Cardiac fibroblast (primary cell): ENCODE data around the gene SOAT1.
"Not testable (repeated sequence)": the region's sequence is repeated elsewhere in the genome, so short reads cannot be mapped to it uniquely, and the experiment has no call there.

Experiments
- DNase-seq, 2 donors: peaks; one replicate each; pipeline versions ENCODE4 v3.0.0 to v3.0.0-alpha.2; 2010; ENCODE audit warnings: low read depth in 2 of 2
- H3K4me3 ChIP-seq, 2 donors: replicated peaks in 1 of 2; 1 replicate in 1 of 2; 2 replicates in 1 of 2; pipeline ENCODE4 v1.5.1; 2011; ENCODE audit warnings: low read depth in 2 of 2, low read length in 2 of 2, mild to moderate bottlenecking in 2 of 2, moderate library complexity in 1 of 2
- TF ChIP-seq, protein P1 (sequence below): IDR thresholded peaks from one replicate; pipeline ENCODE4 v1.5.1; 2011; ENCODE audit warnings: low read depth, mild to moderate bottlenecking, low read length, inconsistent platforms

Gene SOAT1

DNA sequence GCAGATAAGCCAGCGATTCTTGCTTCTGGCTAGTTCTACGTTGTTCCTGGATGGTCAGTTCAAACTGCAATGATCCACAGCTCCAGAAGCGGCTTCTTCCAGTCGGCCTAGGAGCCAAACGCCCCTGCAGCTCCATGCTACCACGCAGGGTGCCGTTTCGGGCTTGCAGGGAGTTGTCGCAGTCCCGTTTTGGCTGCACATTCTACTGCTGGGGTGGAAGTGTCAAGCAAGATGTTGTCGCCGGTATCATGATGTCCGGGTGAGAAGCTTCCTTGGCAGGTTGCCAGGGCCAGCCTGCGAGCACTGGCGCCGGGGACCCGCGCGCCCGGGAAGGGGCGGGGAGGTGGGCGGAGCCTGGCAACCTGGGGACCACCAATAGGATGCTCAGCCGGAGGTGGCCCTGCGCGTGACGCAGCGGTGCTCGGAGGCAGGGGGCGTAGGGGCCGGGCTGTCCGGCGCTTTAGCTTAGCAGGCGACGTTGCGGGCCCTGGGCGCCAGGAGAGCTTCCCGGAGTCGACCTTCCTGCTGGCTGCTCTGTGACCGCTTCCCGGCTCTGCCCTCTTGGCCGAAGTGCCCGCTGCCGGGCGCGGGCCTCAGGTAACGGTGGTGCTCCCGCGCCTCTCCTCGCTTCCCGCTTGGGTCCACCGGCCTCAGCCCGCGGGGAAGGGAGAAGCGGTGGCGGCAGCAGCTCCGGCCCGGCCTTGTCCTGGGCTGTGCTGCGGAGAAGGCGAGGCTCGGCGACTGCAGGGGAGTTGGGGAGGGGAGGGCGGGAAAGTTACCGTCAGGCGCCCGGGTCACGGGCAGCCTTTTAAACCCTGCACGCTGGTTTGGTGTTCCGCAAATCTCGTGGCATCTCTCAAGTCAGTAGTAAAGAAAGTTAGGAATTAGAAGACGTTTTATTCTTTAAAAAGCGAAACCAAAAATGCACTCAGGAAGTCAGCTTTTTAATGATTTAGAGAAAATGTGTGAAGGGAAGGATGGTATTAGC, at the start of gene SOAT1:
SOAT1 (plus strand) TSS at position 458 of the 988 bp plus-strand sequence. CDS start 8,888 bp downstream, outside the sequence.
- peak; percentile 83 to 92 for DNase-seq
- TF ChIP-seq, protein P1, sequence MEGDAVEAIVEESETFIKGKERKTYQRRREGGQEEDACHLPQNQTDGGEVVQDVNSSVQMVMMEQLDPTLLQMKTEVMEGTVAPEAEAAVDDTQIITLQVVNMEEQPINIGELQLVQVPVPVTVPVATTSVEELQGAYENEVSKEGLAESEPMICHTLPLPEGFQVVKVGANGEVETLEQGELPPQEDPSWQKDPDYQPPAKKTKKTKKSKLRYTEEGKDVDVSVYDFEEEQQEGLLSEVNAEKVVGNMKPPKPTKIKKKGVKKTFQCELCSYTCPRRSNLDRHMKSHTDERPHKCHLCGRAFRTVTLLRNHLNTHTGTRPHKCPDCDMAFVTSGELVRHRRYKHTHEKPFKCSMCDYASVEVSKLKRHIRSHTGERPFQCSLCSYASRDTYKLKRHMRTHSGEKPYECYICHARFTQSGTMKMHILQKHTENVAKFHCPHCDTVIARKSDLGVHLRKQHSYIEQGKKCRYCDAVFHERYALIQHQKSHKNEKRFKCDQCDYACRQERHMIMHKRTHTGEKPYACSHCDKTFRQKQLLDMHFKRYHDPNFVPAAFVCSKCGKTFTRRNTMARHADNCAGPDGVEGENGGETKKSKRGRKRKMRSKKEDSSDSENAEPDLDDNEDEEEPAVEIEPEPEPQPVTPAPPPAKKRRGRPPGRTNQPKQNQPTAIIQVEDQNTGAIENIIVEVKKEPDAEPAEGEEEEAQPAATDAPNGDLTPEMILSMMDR, result no peak
- peak within 1 kb of the TSS; percentile 79 to 87 for H3K4me3 ChIP-seq

DNA sequence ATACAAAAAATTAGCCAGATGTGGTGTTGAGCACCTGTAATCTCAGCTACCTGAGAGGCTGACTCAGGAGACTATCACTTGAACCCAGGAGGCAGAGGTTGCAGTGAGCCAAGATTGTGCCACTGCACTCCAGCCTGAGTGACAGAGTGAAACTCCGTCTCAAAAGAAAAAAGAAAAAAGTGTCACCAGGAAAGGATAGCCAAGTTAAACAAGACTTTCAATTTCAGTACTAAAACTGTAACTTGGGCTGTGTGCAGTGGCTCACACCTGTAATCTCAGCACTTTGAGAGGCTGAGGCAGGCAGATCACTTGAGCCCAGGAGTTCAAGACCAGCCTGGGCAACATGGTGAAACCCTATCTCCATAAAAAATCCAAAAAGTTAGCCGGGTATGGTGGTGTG, 48.2 kb upstream of the SOAT1 start:
- not testable (repeated sequence) for DNase-seq, H3K4me3 ChIP-seq

DNA sequence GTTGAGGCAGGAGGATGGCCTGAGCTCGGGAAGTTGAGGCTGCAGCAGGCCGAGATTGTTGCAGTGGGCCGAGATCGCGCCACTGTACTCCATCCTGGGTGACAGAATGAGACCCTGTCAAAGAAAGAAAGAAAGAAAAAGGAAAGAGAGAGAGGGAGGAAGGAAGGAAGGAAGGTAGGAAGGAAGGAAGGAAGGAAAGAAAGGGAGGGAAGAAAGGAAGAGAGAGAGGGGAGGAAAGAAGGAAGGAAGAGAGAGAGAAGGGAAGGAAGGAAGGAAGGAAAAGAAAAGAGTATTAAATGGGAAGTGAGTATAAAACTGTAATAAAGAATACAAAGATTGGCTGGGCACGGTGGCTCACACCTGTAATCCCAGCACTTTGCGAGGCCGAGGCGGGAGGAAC, 45.7 kb upstream of the SOAT1 start:
- DNase-seq, result no peak
- TF ChIP-seq, protein P1, result no peak
- no peak overlapping the region for H3K4me3 ChIP-seq

DNA sequence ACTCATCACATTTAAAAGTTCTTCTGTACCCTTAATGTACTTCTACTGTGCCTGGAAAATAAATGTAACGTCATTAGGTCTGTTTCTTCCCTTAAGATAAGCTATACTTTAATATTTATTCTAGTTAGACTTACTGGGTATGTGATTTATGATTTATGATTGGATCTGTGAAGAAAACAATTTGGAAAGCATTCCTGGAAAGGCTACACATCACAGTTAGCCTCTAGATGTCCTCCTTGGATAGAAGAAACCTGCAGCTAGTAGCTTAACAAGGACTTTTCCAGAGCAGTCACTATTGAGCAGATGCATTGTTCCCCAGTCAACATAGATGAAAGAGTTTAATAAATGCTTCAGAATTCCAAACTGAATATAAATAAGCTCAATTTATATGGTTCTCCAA, 41.9 kb upstream of the SOAT1 start:
- TF ChIP-seq, protein P1, result peak; percentile 45
- H3K4me3 ChIP-seq, result no peak overlapping the region
- DNase-seq, result peak; percentile 68 to 77

DNA sequence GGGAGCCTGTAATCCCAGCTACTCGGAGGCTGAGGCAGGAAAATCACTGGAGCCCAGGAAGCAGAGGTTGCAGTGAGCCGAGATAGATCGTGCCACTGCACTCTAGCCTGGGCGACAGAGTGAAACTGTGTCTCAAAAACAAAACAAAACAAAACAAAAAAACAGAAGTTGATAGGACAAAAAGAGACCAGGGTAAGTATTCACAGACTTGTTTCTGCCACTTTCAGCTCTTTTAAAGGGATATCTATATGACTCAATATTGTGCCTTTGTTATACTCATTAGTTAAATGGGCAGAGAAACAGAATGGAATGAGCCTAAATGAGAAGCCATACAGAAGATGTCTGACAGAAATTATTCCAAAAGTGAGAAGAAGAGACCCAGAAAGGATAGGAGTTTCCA, 41.0 kb upstream of the SOAT1 start:
- DNase-seq, result no peak
- H3K4me3 ChIP-seq, result no peak overlapping the region
- TF ChIP-seq, protein P1, result no peak

DNA sequence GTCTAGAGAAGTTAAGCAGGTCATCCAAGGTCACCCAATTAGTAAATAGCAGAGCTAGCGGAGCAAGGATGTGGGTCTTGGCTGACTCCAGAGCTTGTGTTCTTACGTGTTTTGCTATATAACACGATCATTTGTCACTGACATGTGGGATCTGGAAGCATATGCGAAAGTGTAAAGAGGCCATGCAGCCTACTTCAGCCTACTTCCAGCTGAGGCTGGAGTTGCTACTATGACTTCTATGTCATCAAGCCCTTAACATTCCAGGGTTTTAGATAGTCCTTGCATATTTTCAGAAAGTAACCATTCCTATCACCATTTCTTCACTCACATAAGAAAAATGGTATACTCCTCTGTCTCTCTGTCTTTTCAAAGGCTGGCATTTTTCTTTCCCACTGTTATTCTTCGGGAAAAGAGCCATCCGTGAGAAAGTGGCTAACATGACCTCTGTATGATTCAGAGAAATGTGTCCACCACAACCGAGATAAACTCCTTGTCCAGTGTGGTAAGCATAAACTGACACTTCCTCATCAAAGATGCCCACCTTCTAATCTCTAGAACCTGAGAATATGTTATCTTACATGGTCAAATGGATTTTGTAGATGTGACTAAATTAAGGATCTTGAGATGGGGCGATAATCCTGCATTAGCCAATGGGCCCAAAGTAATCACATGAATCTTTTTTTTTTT, 40.2 kb upstream of the SOAT1 start:
- H3K4me3 ChIP-seq, result no peak overlapping the region
- DNase-seq, result peak in 1 of 2 donors; percentile 59
- TF ChIP-seq, protein P1, result no peak

DNA sequence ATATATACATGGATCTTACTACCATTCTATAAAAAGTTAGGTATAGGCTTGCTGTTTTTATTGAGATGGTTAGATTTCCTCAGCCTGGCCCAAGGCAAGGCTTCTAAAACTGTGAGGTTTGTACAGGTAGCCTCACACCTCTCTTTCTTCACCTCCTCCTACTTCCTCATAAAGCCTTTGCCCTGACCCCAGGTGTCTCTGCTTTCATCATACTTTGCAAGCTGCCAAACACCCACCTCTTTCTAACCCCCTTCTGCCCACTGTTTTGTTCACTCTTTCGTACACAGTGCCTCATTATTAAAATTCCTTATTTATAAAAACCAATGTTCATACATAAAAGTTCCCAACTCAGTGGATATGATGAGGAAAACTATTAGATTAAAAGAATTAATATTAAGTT, 31.4 kb upstream of the SOAT1 start:
- no peak for DNase-seq
- no peak overlapping the region for H3K4me3 ChIP-seq
- TF ChIP-seq, protein P1, result no peak
